PC-9 (cell line): ENCODE data around the gene SLC1A3. TPM values are rescaled to one million over a fixed set of nuclear protein-coding genes. Genes with fewer than 3 reads are reported as not detected.
"Not testable (repeated sequence)": the region's sequence is repeated elsewhere in the genome, so short reads cannot be mapped to it uniquely, and the experiment has no call there.

Source experiments
- BruUV-seq: library from RNA; stranded (reverse); fragments of 400-500 nt; replicated peaks from 2 replicates; lab custom pipeline; 2021; lab: Mats Ljungman, UMichigan
- CTCF ChIA-PET: fragments of 300-600 bp; sonication (Branson Sonifier 250); formaldehyde crosslinking; loops from one replicate; lab custom pipeline; 2022; ENCODE audit warnings: antibody characterized with exemption; lab: Charles Lee
- POLR2A ChIA-PET: fragments of 300-600 bp; sonication (Branson Sonifier 250); formaldehyde crosslinking; loops from one replicate; lab custom pipeline; 2022; ENCODE audit warnings: antibody characterized with exemption; ENCODE audit not compliant: unreplicated experiment; lab: Charles Lee
- DNase-seq, 2 experiments: peaks; one replicate each; pipeline versions ENCODE4 v3.0.0 to v3.0.0-alpha.2; 2015 to 2022; ENCODE audit warnings: mixed read lengths in 1 of 2
- H2AFZ ChIP-seq: fragments of 200-600 bp; sonication (generic); 2 replicates; pipeline ENCODE4 v1.8.1; 2017; ENCODE audit warnings: antibody characterized with exemption
- H3F3A ChIP-seq: fragments of 200-600 bp; sonication (generic); 2 replicates; pipeline ENCODE4 v1.8.1; 2017; ENCODE audit warnings: antibody characterized with exemption, mild to moderate bottlenecking, low read depth; ENCODE audit not compliant: insufficient read depth
- H3K27ac ChIP-seq: fragments of 200-600 bp; sonication (generic); 2 replicates; pipeline ENCODE4 v1.6.1; 2016; ENCODE audit warnings: mixed run types
- H3K27me3 ChIP-seq: fragments of 200-600 bp; sonication (generic); 2 replicates; pipeline ENCODE4 v1.6.1; 2016; ENCODE audit warnings: low read depth, mixed run types; ENCODE audit not compliant: insufficient read depth
- H3K36me3 ChIP-seq: fragments of 200-600 bp; sonication (generic); 2 replicates; pipeline ENCODE4 v1.6.1; 2016; ENCODE audit warnings: low read depth, mixed run types
- H3K4me1 ChIP-seq: fragments of 200-600 bp; sonication (generic); replicated peaks from 2 replicates; pipeline ENCODE4 v1.6.1; 2016; ENCODE audit warnings: mixed run types; ENCODE audit not compliant: insufficient read depth
- H3K4me2 ChIP-seq: fragments of 200-600 bp; sonication (generic); 2 replicates; pipeline ENCODE4 v1.6.1; 2017; ENCODE audit warnings: mixed run types
- H3K4me3 ChIP-seq: fragments of 200-600 bp; sonication (generic); 2 replicates; pipeline ENCODE4 v1.6.1; 2016; ENCODE audit warnings: mixed run types
- H3K79me2 ChIP-seq: fragments of 200-600 bp; sonication (generic); 2 replicates; pipeline ENCODE4 v1.6.1; 2017; ENCODE audit warnings: low read depth, mixed run types
- H3K9me2 ChIP-seq: fragments of 200-600 bp; sonication (generic); 2 replicates; pipeline ENCODE4 v1.8.1; 2017; ENCODE audit warnings: mild to moderate bottlenecking; ENCODE audit not compliant: insufficient read depth
- H3K9me3 ChIP-seq: fragments of 200-600 bp; sonication (generic); 2 replicates; pipeline ENCODE4 v1.8.1; 2016; ENCODE audit warnings: low read depth; ENCODE audit not compliant: insufficient read depth
- H4K20me1 ChIP-seq: fragments of 200-600 bp; sonication (generic); 2 replicates; pipeline ENCODE4 v1.8.1; 2017; ENCODE audit not compliant: insufficient read depth
- EZH2 ChIP-seq: fragments of 200-600 bp; sonication (generic); IDR thresholded peaks from 2 replicates; pipeline ENCODE4 v1.8.0; 2017; ENCODE audit warnings: antibody characterized with exemption, low read depth
- intact Hi-C: fragments of 100-400 bp; cut with micrococcal nuclease; formaldehyde crosslinking; loops from one replicate; pipeline ENCODE4 v1.10.0; 2022; ENCODE audit not compliant: unreplicated experiment
- total RNA-seq: library from RNA; stranded (reverse); gene quantifications from 2 replicates; pipeline ENCODE4 v1.2.3, GENCODE V29; 2021
- TF ChIP-seq, protein P1 (sequence below): fragments of 200-600 bp; sonication (generic); conservative IDR thresholded peaks from 2 replicates; pipeline ENCODE4 v1.6.1; 2017; ENCODE audit warnings: mixed run types, antibody characterized with exemption, mild to moderate bottlenecking, moderate library complexity

The SLC1A3 gene
- total RNA-seq, 1 experiment from 2014 or later: 0.24 TPM

DNA sequence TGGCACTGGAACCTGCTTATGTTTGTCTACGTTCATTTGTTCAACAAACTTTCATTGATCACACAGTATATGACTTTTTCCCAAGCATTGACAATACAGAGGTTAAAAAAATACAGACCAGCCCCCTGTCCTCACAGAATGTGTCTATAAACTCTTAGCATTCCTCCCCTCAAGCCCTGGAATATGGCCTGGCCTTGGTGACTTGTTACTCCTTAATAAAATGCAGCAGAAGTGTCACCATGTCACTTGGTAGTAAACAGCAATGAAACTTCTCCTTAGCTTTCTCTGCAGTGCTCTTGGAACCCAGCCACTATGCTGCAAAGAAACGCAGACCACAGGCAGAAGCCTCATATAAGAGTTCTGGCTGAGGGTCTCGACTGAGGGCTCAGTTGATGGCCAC, 19.1 kb upstream of the SLC1A3 start:
- no peak overlapping the region for H2AFZ ChIP-seq
- H3K36me3 ChIP-seq: no peaks in the 10 kb centered on the region
- no peak overlapping the region for H3K27ac ChIP-seq
- H3F3A ChIP-seq: no peaks in the 10 kb centered on the region
- H3K4me2 ChIP-seq: no peak overlapping the region
- POLR2A ChIA-PET: no interaction called here
- TF ChIP-seq EZH2: no peak
- TF ChIP-seq, protein P1, sequence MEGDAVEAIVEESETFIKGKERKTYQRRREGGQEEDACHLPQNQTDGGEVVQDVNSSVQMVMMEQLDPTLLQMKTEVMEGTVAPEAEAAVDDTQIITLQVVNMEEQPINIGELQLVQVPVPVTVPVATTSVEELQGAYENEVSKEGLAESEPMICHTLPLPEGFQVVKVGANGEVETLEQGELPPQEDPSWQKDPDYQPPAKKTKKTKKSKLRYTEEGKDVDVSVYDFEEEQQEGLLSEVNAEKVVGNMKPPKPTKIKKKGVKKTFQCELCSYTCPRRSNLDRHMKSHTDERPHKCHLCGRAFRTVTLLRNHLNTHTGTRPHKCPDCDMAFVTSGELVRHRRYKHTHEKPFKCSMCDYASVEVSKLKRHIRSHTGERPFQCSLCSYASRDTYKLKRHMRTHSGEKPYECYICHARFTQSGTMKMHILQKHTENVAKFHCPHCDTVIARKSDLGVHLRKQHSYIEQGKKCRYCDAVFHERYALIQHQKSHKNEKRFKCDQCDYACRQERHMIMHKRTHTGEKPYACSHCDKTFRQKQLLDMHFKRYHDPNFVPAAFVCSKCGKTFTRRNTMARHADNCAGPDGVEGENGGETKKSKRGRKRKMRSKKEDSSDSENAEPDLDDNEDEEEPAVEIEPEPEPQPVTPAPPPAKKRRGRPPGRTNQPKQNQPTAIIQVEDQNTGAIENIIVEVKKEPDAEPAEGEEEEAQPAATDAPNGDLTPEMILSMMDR: no peak
- DNase-seq: no peak
- CTCF ChIA-PET: no interaction called here
- H3K79me2 ChIP-seq: no peaks in the 10 kb centered on the region
- H3K4me1 ChIP-seq: no peaks in the 10 kb centered on the region
- intact Hi-C loops: loop anchor here (10.0 kb wide), 1 partner anchor 183 kb away; no protein-coding TSS in a partner anchor
- no peak overlapping the region for H3K4me3 ChIP-seq
- H3K9me3 ChIP-seq: no peaks in the 10 kb centered on the region
- no peaks in the 10 kb centered on the region for H3K9me2 ChIP-seq
- BruUV-seq: no TSS peak
- no peaks in the 10 kb centered on the region for H3K27me3 ChIP-seq
- no peaks in the 10 kb centered on the region for H4K20me1 ChIP-seq

DNA sequence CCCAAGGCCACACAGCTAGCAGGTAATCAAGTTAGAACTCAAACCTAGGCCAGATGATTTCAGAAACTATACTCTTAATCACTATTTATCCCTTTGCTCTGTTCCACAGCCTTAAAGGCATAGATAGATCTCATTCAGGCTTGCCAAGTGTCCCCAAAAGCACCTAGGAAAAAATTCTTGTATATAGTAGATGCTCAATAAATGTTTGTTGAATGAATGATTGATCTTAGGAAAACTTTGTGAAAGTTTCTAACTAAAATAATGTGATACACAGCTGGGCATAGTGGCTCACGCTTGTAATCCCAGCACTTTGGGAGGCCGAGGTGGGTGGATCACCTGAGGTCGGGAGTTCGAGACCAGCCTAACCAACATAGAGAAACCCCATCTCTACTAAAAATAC, 16.7 kb upstream of the SLC1A3 start:
- H3K4me3 ChIP-seq, H3K4me2 ChIP-seq, H3F3A ChIP-seq, POLR2A ChIA-PET, H3K36me3 ChIP-seq, H3K27ac ChIP-seq, CTCF ChIA-PET, H2AFZ ChIP-seq, H3K9me2 ChIP-seq, H3K79me2 ChIP-seq, H3K27me3 ChIP-seq, H3K9me3 ChIP-seq, BruUV-seq, DNase-seq, H3K4me1 ChIP-seq, H4K20me1 ChIP-seq: not testable (repeated sequence)
- intact Hi-C loops: loop anchor here (10.0 kb wide), 1 partner anchor 185 kb away; no protein-coding TSS in a partner anchor

DNA sequence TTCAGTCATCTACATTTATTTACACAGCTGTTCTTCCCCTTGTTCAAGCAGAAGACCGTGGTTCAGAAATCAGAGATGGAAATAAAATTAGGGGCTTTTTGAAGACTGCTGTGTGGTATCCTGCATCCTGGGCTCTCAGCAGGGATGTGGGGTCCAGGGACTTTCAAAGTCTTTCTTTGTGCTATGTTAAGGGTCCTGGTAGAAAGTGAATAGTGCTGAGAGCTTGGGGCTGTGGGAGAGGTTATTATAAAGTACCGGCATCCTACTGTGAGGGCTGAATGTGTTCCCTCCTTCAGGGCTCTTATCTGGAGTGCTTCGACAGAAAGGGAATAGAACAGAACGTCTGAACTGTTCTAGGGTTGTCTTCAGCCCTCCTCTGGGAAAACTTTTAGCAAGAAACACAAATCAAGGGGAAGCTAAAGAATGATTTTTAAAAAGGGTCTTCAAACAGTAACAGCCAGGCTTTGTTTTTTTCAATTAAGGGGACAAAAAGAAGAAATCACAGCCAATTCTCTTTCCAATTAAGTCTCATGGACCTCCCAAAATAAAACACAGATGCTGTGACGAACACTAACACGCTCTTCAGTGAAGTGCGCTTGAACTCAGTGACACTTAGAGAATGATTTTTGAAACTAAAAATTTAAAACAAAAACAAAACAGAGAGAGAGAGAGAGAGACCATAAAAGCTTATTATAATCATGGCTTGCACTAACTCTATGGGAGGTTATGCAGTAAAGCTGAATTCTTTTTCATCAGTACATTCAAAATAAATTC, 15.7 kb upstream of the SLC1A3 start:
- no peak for TF ChIP-seq EZH2
- TF ChIP-seq, protein P1: no peak
- Histone ChIP-seq H3K4me2 (no peak overlapping the region), H3K27me3 (no peaks in the 10 kb centered on the region), H3K9me3 (no peaks in the 10 kb centered on the region), H3K27ac (no peak overlapping the region), H3K9me2 (no peaks in the 10 kb centered on the region), H3K4me3 (no peak overlapping the region), H3K4me1 (no peaks in the 10 kb centered on the region), H2AFZ (no peak overlapping the region), H3K36me3 (no peaks in the 10 kb centered on the region), H4K20me1 (no peaks in the 10 kb centered on the region), H3F3A (no peaks in the 10 kb centered on the region), H3K79me2 (no peaks in the 10 kb centered on the region)
- no peak for DNase-seq
- ChIA-PET POLR2A (interaction anchor here (0.6 kb wide), 1 partner anchor 9 kb away, joined by 7 read pairs; no protein-coding TSS in a partner anchor), CTCF (no interaction called here)
- no TSS peak for BruUV-seq
- intact Hi-C loops: no loop called here
